GM21515 (cell line): ENCODE data around the gene CFAP91.
"Not testable (repeated sequence)": the region's sequence is repeated elsewhere in the genome, so short reads cannot be mapped to it uniquely, and the experiment has no call there.

Experiments used
- ATAC-seq: cut with Tn5 transposase; IDR thresholded peaks from one replicate; pipeline ENCODE4 v1.9.1; 2021; ENCODE audit not compliant: unreplicated experiment

Gene CFAP91

DNA sequence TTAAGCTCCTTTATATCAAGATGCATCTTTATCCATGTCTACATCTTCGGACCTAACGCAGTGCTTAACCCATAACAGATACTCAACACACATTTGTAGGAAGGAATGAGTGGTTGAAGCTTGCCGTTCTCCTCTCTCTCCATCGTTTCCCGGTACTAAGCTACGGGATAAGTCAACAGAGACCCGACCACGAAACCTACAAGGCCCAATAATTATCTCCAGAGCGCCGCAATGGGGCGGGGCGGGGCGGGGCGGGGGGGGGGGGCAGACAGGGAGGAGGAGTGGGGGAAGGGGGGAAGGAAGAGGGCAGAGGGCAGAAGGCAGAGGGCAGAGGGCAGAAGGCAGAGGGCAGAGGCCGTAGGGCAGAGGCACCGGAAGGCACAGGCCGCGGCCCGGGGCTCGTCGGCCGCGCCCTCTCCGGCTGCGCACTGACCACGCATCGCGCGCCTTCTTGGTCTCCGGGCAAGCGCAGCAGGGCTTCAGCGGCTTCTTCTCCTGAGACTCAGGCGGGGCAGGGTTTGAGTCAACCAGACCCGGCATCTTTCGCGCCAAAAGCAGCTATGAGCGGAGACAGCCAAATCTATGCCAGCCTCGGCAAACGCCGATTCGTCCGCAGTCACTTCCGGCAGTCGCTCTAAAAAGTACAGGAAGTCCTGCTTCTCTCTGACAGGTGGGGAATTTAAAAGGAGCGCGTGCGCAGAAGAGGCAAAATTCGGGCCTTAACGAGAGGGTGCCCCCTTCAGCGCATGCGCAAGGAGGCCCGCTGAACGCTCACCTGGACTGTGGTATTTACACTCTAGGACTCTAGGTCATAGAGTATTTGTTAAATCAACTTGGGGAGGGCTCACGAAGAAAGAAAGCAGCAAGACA, 25.8 kb upstream of the CFAP91 start, which contains the start of gene COX17:
COX17 (minus strand) TSS at position 636 of the 870 bp plus-strand sequence; CDS start at position 540, 96 bp downstream.
- peak; percentile 91 for ATAC-seq

DNA sequence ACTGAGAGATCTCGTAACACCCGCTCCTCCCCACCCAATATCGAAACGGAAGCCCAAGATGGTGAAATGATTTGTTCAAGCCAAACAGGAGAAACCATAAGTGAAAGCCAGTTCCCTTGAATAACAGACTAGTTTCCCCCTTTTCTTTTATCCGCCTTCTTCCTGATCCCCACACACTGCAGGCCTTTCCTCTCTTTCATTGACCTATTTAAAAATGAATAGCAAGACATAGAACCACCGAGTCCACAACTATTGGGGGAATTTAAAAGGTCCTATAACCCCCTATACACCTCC, 25.2 kb upstream of the CFAP91 start:
- no peak for ATAC-seq

DNA sequence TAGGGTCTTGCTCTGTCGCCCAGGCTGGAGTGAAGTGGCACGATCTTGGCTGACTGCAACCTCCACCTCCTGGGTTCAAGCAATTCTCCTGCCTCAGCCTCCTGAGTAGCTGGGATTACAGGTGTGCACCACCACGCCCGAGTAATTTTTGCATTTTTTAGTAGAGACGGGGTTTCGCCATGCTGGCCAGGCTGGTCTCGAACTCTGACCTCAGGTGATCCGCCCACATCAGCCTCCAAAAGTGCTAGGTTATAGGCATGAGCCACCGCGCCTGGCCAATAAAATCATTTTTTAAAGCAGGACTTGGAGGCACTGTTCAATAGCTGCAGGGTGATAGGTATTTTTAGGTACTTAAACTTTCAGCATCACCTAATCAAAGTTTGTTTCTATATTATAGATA, 24.6 kb upstream of the CFAP91 start:
- not testable (repeated sequence) for ATAC-seq

DNA sequence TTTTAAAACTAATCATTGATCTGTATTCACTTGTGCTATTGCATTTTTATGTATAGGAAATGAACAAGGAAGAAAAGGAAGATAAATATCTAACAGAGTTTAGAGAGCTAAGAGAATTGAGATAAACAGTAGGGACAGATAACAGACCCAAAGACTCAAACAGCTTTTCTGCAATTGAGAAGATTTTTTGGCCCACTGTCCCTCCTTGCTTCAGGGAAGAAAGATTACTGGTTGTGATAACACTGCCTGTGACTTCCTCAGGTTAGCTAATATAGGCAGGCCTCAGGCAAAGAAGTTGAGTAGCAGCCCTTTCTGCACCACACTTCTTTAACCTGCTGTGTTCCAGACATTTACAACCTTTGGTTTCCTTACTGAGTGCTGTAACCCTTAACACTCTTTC, 22.9 kb upstream of the CFAP91 start:
- ATAC-seq = no peak

DNA sequence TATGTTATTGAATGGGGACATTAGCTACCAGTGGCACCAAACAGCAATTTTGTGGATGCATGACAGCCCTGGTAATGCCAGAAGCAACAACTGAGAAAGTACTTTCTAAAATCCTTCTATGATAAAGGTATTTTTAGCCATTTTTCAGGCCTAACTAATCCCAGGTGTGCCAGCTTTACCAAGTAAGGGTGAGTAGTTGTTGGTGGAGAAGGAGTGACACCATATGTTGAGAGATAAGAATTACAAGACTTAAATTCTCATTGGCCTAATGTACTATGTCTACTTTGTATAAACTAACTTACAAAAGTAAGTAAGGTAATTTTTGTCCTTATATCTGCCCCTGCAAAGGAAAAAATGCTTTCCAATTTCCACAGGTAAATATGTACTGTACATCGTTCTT, 21.5 kb upstream of the CFAP91 start:
- no peak for ATAC-seq

DNA sequence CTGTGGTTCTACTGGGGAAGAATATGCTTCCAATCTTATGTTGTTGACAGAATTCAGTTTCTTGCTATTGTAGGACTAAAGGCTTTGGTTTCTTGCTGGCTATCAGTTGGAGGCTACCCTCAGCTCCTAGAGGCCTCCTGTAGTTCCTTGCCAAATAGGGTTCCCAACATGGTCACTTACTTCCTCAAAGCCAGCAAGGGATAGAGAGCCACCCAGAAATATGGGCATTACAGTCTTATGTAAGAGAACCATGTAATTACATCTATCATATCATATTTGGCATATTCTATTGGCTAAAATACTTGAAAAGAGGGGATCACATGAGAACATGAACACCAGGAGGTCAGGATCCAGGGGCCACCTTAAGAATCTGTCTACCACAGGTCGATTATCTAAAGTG, 19.4 kb upstream of the CFAP91 start:
- ATAC-seq = no peak

DNA sequence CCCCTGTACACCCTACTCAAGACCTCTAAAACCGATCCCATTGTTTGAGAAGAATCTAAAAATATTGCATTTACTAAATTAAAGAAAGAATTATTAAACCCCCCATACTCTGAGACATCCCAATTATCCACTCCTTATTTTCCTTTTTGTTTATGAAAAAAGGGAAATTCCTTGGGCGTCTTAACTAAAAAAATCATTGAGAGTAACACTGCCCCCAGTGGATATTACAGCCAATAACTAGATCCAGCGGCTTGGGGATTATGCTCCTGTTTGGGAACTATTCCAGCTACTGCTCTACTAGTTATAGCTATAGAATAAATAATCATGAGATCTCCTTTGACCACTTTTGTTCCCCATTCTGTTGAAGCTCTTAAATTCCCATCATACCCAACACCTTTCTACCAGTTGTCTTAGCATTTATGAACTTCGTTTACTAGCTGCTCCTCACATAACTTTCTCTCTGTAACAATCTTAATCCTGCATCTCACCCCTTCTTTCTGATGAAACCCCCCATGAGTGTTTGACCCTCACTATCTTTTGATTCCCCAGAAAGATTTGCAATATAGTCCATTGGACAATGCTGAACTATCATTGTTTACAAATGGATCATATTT, 12.7 kb upstream of the CFAP91 start:
- no peak for ATAC-seq

DNA sequence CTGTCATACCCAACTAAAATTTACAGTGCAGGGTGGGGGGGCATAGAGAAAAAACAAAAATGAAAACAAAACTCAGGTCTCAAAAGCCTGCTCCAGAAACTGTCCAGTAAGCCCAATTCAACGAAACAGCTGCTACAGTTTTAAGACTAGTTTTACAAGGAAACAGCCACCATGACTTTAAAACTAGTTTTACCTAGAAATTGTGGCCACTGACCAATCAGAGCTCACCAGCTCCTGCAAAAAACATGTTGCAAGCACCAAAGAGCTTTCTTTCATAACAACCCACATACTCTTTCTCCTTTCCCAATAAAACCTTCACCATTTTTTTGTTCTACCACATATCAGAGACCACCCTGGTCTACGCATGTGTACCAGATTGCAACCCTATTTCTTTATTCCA, 7.3 kb upstream of the CFAP91 start:
- ATAC-seq = no peak

DNA sequence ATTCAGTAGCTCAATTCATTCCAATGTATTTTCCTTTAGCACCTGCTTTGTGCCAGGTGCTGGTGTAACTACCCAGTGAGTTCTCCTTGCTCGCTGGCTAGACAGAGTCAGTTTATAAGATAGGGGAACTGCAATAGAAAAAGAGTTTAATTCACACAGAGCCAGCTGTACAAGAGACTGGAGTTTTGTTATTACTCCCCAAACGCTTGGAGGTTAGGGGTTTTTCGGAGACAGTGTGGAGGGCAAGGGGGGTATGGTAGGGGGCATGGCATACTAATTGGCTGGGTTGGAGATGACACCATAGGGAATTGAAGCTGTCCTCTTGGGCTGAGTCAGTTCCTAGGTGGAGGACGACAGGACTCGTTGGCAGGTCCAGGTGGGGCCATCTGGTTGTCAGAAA, 5.4 kb upstream of the CFAP91 start:
- no peak for ATAC-seq

DNA sequence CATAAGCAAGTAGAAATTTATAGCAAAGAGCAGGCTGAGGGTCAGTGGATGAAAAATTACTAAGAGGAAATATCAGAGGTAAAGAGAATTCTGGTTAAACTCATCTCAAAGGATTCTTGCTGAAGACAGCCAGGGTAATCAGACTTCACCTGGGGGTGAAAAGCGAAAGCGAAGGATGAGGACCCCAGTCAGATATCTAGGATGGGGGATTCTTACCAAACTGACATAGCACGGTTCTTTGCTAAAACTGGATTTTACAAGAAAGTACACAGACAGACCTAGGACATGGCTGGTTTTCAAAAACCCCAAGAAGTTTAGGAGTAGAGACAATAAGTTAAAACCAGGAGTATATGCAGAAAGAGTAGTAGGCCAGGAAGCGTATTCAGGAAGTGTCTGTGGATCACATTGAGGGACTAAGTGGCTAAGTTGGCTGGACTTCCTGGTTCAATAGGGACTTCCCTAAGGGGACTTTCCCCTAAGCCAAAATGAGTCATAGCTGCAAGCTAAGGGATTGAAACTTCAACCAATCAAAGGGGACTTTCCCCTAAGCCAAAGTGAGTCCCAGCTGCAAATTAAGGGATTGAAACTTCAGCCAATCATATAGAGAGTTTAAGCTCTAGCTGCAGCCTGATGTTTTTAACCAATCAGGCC, 2.4 kb upstream of the CFAP91 start:
- peak; percentile 36 for ATAC-seq

DNA sequence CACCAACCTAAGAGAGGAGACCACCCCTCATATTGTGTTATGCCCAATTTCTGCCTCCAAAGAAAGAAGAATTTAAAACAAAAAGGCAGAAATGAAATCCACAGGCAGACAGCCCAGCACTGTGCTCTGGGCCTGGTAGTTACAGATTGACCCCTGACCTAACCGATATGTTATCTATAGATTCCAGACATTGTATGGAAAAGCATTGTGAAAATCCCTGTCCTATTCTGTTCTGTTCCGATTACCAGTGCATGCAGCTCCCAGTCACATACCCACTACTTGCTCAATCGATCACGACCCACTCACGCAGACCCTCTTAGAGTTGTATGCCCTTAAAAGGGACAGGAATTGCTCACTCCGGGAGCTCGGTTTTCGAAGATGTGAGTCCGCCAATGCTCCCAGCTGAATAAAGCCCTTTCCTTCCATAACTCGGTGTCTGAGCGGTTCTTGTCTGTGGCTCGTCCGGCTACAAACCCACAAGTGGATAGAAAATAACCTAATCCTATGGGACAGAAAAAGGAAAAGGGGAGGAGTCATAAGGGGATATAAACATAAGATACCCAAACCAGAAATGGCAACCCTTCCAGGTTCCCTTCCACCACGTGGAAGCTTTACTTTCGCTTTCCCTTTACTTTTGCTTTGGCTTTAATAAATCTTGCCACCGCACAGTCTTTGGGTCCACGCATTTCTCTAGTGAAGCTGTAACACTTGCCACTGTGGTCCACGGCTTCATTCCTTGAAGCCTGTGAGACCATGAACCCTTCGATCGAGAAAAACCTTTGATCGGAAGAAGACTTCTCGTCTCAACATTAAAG, 1.7 kb upstream of the CFAP91 start:
- peak; percentile 6 for ATAC-seq

DNA sequence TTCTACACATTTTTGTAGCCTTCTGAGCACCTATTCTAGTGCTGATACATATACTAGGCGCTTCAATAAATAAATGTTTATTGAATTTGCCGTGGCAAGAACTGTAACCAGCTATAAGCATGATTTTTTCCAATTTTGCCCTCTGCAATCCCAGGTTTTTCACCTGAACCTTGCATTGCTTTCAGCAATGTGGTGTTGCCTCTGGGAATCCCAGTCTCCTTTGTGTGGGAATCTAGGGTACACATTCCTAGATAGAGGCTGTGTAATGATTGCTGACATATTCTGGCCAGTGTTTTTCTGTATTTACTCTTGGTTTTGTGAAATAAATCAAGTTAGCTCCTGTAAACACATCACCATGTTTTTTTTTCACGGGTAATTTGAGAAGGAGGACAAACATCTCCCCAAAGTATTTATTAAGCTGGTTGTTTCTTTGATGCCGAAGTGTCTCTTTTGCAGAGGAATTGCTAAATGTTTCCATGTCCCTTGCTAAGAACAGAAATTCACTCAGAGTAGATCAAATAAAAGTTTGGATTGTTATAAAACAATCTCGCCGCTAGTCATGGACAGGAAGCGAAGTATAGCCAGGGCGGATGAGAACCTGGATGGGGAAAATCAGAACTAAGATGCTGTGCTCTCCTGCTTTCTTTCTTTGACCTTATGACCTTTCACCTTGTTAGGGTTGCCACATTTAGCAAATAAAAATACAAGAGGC, 1.2 kb downstream of the CFAP91 start:
- ATAC-seq = no peak

DNA sequence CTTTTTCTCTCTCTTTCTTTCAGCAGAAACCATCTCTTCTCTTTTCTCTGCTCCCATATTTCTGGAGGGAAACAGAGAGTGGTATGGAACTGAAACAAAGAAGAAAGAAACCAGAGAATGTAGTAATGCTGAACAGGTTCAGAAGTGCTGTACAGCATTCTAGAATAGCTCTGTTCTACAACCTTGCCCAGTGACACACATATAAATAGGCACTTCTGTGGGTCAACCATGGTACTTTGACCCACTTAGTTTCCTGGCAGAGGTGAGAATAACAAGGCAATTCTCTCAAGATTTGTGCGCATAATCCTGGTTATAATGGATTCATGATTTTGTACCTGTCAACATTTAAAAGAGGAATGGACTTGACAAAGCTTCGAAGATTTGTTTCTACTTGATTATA, 12.3 kb downstream of the CFAP91 start:
- no peak for ATAC-seq

DNA sequence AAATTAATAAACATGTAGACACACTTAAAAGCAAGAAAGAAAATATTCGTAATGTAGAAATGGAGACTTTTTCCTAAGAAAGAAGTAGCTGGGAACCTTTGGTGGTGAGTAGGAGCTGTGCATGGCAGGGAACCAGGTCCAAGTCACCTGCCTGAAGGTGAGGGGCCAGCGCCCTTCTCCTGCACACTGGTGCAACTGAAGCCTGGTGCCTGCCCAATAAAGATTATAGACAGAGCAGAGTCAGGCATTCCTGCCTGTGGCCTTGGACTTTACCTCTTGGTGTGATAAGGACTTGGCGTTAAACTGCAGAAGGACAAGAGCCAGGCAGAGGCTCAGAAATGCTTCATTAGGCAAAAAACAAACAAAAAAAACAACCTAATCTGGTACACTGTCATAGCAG, 14.2 kb downstream of the CFAP91 start:
- no peak for ATAC-seq

DNA sequence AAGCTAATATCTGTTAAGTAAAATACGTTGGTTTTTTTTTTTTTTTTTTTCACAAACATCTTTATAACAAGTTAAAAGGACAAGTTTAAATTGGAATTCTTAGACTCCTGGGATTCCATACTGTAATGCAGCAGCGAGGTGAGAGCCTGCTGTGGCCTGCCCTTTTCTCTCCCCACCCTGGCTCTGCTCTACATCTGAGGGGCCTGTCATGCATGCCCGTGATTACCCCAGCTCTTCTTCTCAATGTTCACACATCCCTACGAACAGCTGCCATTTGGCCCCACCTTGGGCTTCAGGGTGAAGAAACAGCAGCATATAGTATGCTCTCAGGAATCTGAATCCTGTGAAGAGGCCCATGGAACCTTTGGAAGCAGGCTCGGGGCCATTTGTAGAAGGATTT, 14.7 kb downstream of the CFAP91 start:
- no peak for ATAC-seq

DNA sequence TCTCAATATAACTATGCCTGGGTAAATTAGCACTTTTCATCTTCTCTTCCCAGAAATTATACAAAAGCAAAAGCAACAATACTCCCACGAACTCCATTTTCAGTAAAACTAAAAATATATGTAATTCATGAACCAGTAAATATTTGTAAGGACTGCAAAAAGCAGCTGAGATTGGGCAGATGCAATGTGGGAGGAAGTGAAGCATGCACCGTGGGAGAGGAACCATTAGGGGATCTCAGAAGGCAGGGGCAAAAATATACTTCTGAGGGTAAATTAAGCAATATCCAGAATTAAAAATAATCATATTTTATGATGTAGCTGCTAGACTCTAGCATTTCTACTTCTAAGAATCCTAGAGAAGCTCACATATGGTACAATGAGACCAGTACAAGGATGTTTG, 20.2 kb downstream of the CFAP91 start:
- no peak for ATAC-seq

DNA sequence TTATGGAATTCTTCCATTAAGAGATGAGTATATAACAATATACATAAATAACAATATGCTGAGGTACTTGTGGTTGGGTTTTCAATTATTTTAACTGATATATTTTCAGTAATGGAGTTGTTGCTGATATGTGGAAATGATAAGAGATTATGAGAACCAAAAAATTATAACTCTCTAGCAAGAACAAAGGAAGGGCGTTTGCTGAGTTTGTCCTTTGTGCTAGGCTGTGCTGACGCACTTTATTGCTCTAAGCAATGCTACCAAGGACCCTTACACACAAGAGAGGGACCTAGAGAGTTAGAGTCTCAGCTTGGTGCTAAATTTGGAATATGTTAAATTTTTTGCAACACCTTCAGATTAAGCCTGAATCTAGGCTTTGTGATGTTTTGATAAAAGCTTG, 24.1 kb downstream of the CFAP91 start:
- no peak for ATAC-seq

DNA sequence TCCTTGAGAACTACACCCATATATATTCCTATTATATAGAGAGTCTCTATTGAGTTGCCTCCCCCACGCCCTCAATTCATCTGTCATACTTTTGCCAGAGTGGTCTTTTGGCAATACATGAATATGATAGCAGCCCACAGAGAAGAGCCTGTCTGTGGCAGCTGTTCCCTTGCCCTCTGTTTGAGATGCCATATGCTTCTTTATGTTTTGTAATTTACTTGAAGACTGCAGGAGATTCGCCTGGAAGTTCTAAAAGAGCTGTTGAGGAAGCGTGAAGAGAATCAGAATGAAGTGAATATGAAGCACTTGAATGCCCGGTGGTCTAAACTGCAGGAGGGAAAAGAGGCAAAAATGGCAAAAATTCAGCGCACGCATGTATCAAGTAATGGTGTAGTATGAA, 27.2 kb downstream of the CFAP91 start:
- no peak for ATAC-seq

DNA sequence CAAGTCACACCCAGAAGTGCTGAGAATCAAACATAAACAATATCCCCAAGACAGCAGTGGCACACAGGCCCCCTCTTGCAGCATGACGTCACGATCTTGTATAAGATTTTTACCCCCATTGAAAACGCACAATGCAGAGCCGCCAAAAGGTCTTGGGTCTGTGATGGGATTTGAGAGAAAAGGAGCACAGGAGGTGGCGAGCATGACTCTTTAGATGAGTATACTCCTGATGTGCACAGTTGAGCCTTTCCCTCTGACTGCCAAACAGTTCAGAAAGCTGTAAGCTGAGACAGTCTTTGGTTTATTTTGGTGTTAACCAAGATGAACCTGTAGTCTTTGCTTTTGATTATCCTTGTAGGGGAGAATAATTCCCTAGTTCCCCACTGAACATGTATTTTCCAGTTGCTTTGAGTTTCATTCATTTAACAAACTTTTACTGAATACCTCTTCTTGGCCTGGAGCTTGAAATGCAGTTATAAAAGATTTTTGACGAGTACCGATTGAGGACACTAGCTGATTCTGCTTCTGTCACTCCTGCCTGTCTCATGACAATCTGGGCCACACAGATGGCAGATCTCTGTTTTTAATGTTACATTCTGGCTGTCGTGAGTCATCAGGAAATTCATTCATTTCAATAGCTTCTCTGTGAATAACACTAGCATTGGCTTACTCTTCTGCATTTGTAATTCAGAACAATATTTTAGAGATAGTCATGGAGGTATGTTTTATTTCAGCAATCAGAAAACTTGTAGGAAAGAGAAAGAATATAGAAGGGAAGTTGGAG, 28.9 kb downstream of the CFAP91 start:
- ATAC-seq = no peak

DNA sequence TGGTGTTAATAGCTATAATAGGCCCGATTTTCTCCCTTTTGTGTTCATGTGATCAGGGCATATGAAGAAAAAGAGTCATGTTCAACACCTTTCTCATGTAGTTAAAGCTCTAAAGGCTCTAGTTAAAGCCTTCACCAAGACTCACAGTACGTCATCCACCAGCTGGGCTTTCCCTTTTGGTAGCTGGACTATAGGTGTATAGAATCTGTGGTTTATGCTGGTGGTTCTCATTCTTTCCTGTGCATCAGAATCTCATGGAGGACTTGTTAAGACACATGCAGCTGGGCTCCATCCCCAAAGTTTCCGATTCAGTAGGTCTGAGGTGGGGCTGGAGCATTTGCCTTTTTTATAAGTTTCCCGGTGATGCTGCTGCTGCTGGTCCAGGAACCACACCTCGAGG, 31.0 kb downstream of the CFAP91 start:
- ATAC-seq = no peak
